Stimulated activated CD8-positive, alpha-beta memory T cell treated with anti-CD3 and anti-CD28 coated beads, Interleukin-7, amount 100 ng/mL, for 24 hours (primary cell): Measurements from ENCODE around the gene SYNE2.
"Not testable (repeated sequence)": the region's sequence is repeated elsewhere in the genome, so short reads cannot be mapped to it uniquely, and the experiment has no call there.

ENCODE experiments used
- DNase-seq: peaks from one replicate; pipeline ENCODE4 v3.0.0-alpha.2; 2020; ENCODE audit warnings: low read depth

The SYNE2 gene

DNA sequence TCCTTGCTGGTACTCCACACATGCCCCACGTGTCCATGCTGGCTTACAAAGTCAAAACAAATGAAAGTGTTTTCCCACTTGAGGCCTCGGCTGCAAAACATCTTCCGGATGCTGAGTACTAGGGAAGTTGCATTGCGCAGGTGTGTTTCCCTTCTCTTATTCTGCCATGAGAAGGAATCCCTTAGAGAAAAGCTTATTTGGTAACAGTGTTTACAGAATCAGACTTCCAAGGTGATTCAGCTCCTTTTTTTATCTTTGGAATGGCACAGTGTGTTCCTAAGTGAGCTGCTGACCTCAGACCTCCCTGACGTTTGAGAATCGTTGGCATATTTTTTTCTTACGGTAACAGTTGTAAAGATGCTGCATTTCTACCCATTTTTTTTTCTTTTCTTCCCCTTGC, 230.0 kb downstream of the SYNE2 start:
- DNase-seq = no peak

DNA sequence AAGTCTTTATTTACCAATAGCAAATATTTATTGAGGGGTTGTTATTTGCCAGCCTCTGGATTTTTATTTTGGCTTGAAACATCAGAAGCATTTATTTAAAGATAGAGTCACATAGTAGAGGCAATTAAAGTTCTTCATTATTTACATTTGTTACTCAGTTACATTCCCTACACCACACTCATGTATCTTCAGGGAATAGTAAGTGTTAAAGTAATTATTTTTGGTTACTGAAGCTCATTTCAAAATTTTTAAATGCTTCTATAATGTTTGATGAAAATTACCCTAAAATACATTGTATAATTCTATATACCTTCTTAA, 235.8 kb downstream of the SYNE2 start:
- DNase-seq = no peak

DNA sequence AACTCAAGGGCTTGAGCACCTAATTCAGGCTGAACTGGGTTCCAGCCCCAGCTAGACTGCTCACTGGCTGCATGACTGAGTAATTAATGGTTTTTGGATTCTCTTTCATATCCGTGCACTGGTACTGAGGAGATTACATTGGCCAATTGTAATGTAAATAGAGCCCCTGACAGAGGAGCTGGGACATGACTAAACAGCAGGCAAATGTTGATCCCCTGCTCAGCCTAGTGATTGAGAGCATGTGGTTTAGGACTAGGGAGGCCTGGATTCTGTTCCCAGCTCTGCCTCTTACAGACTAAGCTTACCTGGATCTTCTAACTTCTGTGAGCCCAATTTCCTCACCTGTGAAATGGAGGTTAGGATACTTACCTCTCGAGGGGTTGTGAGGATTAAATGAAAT, 237.1 kb downstream of the SYNE2 start:
- no peak for DNase-seq

DNA sequence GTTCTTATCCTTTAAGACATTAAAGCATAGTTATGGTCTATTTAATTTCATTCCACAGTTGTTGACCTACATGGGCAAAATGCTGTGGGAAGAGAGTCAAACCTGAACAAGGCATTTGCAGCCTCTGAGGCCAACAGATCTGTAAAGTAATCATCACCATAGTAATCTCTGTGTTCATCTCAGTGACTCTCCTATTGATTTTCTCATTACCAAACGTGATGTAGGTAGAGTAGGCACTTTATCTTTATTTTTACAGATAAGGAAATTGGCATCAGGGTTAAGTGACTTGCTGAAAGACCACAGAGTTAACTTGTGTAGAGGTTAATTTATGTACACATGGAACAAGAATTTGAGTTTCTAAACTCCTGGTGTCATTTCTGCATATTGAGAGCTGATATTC, 238.4 kb downstream of the SYNE2 start:
- no peak for DNase-seq

DNA sequence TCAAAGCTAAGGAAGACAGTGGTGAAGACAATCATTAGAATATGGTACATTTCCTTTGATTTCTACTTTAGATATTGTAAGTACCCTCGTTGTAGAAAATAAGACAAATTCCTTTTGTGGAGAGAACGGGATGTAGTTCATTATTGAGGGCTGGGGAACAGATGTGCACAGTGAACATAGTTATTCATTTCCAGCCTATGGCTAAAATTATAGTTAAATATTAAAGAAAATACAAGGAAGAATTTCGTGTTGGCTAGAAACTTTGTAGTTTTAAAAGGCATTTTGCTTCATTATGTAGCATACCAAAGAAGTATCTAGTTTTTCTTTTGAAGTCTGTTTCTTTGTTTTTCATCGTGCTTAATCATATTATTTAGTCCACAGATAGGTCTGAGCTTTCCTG, 239.5 kb downstream of the SYNE2 start:
- DNase-seq = no peak

DNA sequence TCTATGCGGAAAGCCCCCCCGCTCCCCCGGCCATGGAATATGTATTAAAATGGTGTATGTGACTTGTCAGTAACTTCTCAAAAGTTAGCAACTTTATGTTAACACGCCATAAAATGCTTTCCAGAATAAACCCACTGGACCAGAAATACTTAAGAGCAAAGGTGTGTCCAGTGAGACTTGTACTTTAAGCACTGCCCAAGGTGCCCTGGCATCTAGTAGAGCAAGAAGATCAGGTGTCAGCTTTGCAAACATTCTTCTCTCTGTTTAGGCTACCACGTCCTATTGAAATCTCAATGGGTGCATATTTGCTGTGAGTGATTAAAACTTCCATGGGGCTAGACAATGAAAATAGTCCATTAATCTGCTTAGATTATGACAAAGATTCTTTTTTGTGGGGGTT, 240.1 kb downstream of the SYNE2 start:
- no peak for DNase-seq

DNA sequence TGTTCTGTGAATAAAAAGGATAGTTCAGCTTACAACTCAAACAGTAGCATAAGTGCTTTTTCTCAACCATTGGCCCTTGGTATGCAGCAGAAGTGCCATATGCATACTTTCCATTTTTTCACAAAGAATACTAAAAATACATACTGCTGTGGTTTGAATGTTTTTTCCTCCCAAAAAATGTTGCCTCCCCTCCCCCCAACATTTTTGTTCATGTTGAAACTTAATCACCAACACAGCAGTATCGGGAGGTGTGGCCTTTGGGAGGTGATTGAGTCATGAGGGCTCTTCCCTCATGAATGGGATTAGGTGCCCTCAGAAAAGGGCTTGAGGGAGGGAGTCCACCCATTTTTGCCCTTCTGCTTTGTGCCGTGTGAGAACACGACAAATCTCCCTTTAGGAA, 242.8 kb downstream of the SYNE2 start:
- no peak for DNase-seq

DNA sequence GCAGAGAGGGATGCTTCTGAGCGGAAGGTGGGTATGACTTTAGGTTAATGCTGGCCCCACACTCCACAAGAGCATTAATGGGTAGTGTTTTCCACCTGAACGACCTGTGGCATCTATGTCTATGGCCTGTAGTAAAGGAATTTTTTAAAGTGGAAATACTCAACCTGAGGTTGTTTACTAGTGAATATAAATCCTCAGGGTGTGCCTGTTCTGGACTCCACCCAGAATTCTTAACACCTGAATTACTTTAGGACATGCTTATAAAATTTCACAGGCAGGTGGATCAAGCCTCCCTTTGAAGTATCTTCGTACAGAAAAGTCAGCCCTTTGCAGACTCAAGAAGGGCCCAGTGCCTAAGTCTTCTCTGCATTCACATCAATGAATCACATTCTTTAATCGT, 245.3 kb downstream of the SYNE2 start:
- no peak for DNase-seq

DNA sequence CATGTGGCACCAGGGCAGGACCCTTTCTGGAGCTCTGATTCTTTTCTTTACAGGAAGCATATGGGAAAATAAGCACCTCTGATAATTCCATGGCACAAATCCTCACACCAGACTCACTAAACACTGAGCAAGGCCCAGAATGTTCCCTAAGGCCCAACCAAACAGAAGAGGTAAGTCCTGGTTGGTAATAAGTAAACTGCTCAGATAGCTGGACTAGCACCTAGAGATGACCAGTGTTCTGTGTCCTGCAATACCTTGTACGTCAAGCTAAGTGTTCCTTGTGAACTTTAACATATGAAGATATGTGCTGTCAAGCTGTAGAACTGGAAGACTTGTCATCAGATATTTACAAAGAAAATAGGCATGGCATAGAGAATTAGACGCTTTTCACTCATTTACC, 254.6 kb downstream of the SYNE2 start:
- DNase-seq = no peak

DNA sequence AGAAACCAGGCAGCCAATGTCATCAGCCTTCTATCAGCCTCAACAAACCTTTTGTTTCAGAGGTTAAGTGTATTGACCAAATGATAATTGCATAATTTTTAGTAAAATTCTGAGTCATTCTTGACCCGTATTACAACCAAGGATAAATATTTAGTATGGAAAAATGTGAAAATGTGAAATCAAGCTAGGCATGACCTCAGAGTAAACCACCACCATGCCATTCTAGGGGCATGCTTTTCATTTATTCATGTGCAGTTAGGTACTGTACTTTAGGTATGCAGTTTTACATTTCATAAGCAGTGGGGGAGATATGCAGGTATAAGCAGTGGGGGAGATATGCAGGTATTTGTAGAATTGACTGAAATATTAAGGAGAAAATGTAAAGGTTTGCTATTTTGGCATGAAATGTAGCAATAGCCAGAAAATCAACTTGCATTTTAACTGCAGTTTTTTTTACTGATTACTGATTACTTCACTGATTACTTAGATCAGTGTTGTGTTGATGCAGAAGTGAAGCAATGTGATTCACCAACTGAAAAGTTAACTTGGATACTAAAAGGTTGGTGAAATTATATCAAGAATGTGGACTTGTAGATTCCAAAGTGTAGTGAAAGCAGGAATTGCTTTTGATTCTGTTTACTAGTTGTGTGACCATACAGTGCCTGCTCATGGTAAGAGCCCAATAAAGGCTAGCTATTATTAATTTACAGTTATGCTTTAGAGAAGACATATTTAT, 257.2 kb downstream of the SYNE2 start:
- no peak for DNase-seq

DNA sequence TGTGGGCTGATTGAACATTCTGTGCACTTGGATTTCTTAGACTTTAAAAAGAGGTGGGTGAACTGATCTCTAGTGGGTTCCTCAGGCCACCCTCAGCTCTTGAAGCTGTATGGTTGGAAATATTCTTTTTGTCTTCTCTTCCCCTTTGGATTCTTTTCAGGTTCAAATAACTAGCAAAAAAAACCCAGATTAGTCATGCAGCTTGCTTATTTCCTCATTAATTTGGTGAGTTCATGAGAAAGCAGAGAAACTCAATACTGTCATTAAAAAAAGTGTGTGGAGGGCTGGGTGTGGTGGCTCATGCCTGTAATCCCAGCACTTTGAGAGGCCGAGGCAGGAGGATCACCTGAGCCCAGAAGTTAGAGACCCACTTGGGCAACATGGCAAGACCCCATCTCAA, 258.0 kb downstream of the SYNE2 start:
- no peak for DNase-seq

DNA sequence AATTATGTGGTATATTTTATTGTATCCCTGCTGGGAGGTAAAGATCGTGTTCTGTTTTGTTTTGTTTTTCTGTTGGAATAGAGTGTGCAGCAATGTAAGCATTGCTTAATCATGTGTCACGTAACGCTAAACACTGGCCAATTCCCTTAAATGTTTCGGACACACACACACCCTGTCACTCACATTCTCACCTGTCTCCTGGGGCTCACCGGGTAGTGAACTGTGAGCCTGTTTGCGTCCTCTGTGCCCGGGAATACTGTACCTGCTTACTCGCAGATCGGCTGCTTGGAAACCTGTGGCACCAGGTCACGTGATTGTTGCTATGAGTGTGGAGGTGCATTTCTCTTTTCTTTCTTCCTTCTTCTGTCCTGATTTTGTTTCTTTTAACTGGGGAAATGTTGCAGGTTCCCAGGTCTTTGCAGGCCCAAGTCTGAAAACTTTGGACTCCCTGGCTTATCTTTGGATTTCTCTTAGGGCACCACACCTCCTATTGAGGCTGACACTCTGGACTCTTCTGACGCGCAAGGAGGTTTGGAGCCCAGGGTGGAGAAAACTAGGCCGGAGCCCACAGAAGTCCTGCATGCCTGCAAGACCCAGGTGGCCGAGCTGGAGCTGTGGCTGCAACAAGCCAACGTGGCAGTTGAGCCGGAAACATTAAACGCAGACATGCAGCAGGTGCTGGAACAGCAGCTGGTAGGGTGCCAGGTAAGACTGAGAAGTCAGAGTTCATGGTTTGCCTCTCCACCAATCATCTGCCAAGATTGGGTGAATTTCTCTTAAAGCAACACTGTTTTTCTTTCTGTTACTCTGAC, 260.3 kb downstream of the SYNE2 start:
- no peak for DNase-seq

DNA sequence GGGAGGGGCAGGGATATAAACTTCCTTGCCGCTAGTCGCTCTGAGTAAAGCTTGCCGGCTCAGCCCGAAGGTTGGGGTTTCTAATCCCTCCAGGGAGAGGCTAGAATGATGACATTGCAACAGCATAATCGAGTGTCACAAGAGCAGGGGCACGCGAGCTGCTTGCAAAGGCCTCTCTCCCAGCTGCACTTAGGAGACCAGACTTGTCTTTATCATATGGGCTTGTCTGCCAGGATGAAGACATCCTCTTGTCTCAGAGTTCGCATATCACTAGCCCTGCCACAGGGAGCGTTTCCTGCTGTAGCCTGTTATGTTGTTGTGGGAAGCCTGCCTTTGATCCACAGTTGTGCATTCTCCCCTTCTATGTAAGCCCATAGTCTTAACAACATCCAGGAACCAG, 261.4 kb downstream of the SYNE2 start:
- no peak for DNase-seq

DNA sequence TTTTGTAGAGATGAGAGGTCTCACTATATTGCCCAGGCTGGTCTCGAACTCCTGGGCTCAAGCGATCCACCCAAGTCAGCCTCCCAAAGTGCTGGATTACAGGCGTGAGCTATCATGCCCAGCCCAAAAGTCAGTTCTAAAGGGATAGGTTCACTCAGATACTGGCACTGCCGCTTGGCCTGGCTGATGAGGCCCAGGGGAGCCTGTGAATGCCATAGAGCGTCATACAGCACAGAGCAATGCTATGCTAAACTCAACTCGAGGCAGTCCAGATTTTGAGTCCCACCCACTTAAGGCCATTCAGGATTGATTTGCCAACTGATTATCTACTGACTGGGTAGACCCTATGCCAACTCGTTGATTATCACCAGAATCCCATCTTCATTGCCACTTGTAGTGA, 262.0 kb downstream of the SYNE2 start:
- DNase-seq = no peak

DNA sequence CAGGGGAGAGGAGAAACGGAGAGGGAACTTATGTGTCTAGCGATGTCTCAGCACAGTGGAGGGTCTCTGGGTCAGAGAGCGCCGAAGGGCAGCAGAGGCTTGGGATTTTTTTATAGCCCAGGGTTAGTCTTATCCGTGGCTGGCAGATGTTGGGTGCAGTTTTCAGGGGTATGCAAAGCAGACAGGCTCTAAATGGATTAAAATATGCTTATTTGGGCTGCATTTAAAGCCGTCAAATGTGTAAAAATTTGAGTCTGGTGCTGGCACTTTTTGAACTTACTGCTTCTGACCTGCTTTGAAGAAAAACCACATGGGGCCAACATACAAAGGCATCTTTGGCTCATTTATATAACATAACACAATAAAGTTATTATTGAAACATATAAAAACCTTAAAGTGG, 262.6 kb downstream of the SYNE2 start:
- DNase-seq = no peak

DNA sequence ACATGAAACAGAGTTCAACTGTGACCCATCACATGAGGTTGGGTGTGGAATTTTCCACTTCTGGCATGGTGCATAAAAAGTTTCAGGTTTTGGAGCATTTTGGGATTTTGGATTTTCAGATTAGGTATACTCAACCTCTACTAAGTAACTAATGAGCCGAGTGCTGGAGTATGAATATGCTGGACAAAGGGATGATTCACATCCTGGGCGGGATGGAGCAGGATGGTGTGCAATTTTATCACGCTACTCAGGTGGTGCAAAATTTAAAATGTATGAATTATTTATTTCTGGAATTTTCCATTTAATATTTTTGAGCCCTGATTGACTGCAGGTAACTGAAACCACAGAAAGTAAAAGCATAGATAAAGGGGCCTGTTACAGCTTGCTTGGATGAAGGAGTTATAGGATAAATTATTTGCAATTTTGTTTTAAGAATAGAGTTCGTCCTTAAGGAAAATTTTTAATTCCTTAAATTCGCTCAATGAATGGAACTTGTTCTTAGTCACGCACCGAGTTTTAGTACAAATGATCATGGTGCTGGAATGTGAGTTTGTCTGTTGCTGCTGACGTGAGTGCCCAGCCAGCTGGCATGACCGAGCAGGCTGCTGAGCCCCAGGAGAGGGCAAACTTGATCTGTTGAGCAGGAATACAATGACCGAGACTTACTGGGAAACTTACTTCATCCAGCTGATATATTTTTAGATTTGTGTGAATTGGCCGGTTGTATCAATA, 265.0 kb downstream of the SYNE2 start:
- DNase-seq = no peak

DNA sequence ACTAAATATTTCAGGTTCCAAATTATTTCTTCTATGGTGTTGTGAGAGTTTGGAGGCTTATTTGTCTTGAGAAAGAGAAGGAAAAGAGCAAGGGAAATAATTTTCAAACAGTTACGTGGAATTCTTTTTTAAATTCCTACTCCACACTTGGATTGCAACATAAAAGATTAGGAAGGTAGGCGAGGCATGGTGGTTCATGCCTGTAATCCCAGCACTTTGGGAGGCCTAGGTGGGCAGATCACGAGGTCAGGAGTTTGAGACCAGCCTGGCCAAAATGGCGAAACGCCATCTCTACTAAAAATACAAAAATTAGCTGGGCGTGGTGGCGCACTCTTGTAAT, 265.6 kb downstream of the SYNE2 start:
- not testable (repeated sequence) for DNase-seq

DNA sequence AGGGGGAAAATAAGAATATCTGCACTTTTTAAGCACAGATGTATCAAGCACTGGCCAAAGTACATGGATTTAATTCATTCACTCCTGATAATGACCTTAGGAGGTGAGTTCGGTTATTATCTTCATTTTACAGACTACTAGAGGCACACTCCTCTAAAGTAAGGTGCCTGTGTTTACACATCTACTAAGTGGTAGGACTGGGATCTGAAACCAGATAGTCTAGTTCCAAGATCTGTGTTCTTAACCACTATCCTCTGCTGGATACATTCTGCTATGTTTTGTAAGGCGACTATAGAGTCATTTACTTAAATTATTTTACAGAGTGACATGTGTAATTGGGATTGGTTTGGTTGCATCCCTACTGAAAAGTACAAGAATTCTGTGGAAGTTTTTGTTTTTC, 266.1 kb downstream of the SYNE2 start:
- DNase-seq = no peak

DNA sequence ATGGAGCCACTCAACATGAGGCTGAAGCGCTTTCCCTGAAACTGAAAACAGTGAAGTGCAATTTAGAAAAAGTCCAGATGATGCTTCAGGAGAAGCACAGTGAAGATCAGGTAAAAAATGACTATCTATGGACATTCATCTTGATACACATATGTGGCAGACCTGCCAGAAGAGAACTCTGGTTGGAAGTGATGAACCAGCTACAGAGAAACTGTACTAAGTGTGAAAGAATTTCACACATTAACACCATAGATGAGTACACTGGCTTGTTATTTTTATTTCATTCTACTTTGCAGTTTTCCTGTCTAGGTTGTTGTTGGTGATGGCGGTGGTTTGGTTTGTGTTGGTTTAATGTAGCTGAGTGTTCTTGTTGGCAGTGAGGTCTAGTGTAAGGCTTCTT, 266.7 kb downstream of the SYNE2 start:
- no peak for DNase-seq

DNA sequence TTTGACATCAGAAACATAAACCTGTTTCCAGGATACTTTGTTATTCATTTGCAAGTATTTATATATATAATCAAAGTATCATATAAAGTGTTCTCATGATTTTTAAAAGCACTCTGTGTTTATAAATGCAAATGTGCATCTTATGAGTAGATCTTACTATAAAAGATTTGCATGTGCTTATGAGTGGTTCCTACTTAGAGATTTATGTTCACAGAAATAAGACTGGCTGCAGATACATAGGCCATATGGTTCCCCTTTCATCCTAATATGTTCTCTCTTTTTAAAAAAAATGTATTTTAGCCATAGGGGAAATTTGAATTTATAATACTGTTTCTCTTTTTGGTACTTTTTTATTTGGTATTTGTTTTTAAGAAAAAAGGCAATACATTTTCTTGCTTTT, 267.2 kb downstream of the SYNE2 start:
- DNase-seq = no peak

DNA sequence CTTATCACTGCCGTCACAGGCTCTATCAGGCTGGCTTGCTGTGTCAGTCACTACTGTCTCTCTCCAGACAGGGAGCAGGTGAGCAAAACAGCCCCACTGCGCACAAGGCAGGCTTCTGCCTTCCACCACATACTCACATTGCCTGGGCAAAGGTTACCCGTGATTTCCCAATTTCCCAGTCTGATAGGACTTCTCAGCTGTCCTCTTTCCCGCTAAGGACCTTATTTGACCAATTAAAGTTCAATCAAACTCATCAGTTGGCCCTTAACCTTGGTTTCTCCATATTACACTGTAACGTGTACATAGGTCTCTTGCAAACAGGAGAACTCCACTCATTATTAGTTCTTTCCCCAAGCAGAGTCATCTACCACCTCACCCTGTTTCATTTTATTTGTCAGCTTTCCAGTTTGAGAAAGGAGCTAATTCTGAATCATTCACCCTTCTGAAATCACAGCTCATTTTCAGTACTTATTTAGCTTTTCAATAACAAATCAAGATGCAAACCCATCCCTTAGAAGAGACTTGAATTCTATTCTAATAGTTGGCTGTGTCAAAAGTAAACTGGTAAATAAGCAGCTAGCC, 270.5 kb downstream of the SYNE2 start:
- DNase-seq = no peak

DNA sequence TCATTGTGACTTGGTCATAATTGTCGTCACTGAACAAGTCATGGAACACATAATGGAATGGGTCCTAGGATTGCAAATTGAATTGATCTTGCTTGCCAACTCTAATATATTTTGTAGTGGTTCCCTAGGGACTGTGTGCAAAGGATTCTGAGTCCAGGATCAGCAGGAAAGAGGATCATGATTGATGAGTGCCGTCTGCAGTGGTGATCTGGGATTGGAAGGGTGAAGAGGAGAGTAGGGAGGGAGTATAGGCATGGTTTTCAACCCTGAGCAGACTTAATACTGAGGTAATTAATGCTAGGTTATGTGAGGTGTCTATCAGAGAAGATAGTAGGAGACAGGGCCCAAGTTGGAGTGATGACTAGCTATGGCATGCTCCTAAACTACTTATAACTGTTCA, 272.5 kb downstream of the SYNE2 start:
- DNase-seq = no peak

DNA sequence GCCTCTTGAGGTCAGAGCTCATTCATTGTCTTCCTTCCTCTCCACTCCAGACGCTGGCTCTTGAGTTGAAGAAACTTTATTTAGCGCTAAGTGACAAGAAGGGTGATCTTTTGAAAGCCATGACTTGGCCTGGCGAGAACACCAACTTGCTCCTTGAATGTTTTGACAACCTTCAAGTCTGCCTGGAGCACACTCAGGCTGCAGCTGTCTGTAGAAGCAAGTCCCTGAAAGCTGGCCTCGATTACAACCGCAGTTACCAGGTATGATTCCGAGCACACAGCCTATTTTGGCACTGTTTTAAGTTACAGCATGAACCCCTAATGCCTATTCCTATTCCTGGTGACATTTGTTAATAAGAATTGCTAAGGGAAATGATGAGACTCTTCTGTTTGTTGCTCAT, 273.7 kb downstream of the SYNE2 start:
- no peak for DNase-seq
